WTC11 (cell line): ENCODE results near the gene MOV10.

Source experiments
- CBFB ChIP-seq: sonication (generic); formaldehyde crosslinking; IDR thresholded peaks from 2 replicates; pipeline ENCODE4 v1.8.1; 2022; ENCODE audit warnings: mild to moderate bottlenecking, low read depth, missing genetic modification reagents
- FOXK1 ChIP-seq: sonication (generic); formaldehyde crosslinking; IDR thresholded peaks from 2 replicates; pipeline ENCODE4 v1.8.0; 2022; ENCODE audit warnings: mild to moderate bottlenecking, moderate library complexity, missing genetic modification reagents
- KAT7 ChIP-seq: sonication (generic); formaldehyde crosslinking; IDR thresholded peaks from 2 replicates; pipeline ENCODE4 v1.8.1; 2023; ENCODE audit warnings: missing genetic modification reagents, mild to moderate bottlenecking, borderline replicate concordance
- NR2C2 ChIP-seq: sonication (generic); formaldehyde crosslinking; IDR thresholded peaks from 2 replicates; pipeline ENCODE4 v1.8.0; 2022; ENCODE audit warnings: mild to moderate bottlenecking, missing genetic modification reagents
- SP1 ChIP-seq: sonication (generic); formaldehyde crosslinking; conservative IDR thresholded peaks from 2 replicates; pipeline ENCODE4 v1.8.1; 2022; ENCODE audit warnings: missing genetic modification reagents
- STAT6 ChIP-seq: sonication (generic); formaldehyde crosslinking; conservative IDR thresholded peaks from 2 replicates; pipeline ENCODE4 v1.8.1; 2023; ENCODE audit warnings: mild to moderate bottlenecking, low read depth, missing genetic modification reagents, moderate library complexity
- TP53 ChIP-seq: sonication (generic); formaldehyde crosslinking; IDR thresholded peaks from 2 replicates; pipeline ENCODE4 v1.8.1; 2023; ENCODE audit warnings: mild to moderate bottlenecking, missing genetic modification reagents
- ZNF263 ChIP-seq: sonication (generic); formaldehyde crosslinking; IDR thresholded peaks from 2 replicates; pipeline ENCODE4 v1.8.1; 2022; ENCODE audit warnings: low read depth, mild to moderate bottlenecking, moderate library complexity, missing genetic modification reagents
- TF ChIP-seq, protein P1 (sequence below): fragments of 250-450 bp; sonication (Bioruptor Pico); IDR thresholded peaks from 2 replicates; pipeline ENCODE4 v1.9.0; 2021; ENCODE audit warnings: mild to moderate bottlenecking
- TF ChIP-seq, protein P2 (sequence below): fragments of 200-600 bp; IDR thresholded peaks from 2 replicates; pipeline ENCODE4 v1.8.0; 2022; ENCODE audit warnings: antibody characterized with exemption

DNA sequence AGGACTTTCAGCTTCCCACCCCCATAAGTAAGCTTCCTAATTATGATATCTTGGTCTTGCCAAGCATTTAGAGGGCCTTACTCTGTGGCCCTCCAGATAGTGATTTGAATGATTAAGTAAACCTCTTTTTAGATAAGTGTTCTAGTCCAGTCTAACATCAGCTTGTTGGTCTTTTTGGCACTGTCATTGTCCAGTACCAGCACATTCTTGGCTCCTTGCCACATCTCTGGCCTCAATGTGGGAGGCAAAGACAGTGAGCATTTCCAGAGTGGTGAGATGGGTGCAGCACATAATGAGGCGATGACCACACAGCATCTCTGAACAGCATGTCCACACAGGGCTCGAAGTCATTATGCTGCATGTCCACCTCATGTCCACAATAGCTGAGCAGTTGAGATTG is 48.8 kb upstream of the MOV10 start:
- TF ChIP-seq STAT6 (CRISPR knock-in tag): no peak
- TF ChIP-seq TP53 (CRISPR knock-in tag): no peak
- TF ChIP-seq, protein P1, sequence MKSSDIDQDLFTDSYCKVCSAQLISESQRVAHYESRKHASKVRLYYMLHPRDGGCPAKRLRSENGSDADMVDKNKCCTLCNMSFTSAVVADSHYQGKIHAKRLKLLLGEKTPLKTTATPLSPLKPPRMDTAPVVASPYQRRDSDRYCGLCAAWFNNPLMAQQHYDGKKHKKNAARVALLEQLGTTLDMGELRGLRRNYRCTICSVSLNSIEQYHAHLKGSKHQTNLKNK (CRISPR knock-in tag): no peak
- no peak for TF ChIP-seq KAT7 (CRISPR knock-in tag)
- TF ChIP-seq, protein P2, sequence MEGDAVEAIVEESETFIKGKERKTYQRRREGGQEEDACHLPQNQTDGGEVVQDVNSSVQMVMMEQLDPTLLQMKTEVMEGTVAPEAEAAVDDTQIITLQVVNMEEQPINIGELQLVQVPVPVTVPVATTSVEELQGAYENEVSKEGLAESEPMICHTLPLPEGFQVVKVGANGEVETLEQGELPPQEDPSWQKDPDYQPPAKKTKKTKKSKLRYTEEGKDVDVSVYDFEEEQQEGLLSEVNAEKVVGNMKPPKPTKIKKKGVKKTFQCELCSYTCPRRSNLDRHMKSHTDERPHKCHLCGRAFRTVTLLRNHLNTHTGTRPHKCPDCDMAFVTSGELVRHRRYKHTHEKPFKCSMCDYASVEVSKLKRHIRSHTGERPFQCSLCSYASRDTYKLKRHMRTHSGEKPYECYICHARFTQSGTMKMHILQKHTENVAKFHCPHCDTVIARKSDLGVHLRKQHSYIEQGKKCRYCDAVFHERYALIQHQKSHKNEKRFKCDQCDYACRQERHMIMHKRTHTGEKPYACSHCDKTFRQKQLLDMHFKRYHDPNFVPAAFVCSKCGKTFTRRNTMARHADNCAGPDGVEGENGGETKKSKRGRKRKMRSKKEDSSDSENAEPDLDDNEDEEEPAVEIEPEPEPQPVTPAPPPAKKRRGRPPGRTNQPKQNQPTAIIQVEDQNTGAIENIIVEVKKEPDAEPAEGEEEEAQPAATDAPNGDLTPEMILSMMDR: no peak
- TF ChIP-seq FOXK1 (CRISPR knock-in tag): no peak
- TF ChIP-seq CBFB (CRISPR knock-in tag): no peak
- TF ChIP-seq ZNF263 (CRISPR knock-in tag): no peak
- no peak for TF ChIP-seq SP1 (CRISPR knock-in tag)
- no peak for TF ChIP-seq NR2C2
